ENCODE data around the gene CHP1. TPM values are rescaled to one million over a fixed set of nuclear protein-coding genes. Genes with fewer than 3 reads are reported as not detected.

CHP1 gene
- total RNA-seq, 1 experiment from 2014 or later = 97.7 TPM

DNA sequence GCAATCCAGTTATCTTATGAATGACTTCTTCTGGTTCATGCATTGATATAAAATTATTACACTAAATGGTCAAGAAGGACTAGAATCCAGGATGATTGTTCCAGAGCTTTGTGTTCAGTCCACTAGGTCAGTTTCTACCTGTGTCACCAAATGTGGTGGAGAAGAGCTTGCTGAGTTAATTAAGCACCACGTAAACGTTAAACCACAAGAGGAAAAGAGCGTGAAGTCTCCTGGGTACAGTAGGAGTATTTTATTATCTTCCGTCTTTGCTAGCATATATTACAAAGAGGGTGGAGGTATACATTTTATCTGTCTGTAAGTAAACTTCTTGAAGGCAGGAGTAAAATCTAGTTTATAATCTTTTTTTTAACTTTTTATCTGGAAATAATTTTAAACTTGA, 23.5 kb downstream of the CHP1 start:
- Histone ChIP-seq H3K4me1 (ENCODE audit: insufficient read depth, low read length) (no peaks in the 10 kb centered on the region), H3K79me1 (ENCODE audit: insufficient read depth, low read depth, low read length, poor library complexity, severe bottlenecking) (no peaks in the 10 kb centered on the region), H4K20me1 (ENCODE audit: control insufficient read depth, insufficient read depth, insufficient read length) (no peaks in the 10 kb centered on the region), H3K79me2 (ENCODE audit: insufficient read depth, low read length) (no peaks in the 10 kb centered on the region), H2BK15ac (ENCODE audit: low read depth, low read length) (no peak overlapping the region), H3K56ac (ENCODE audit: insufficient read length, low read depth, low read length) (no peak overlapping the region), H3K9me3 (ENCODE audit: control insufficient read depth, low read depth, low read length) (no peaks in the 10 kb centered on the region), H2BK120ac (ENCODE audit: low read depth, low read length, poor library complexity, severe bottlenecking) (no peak overlapping the region), H3K18ac (ENCODE audit: insufficient read length, low read depth, low read length) (no peak overlapping the region), H2AK5ac (ENCODE audit: insufficient read length, low read length) (no peak overlapping the region), H4K8ac (replicated peaks; ENCODE audit: insufficient read length, low read depth, low read length) (no peak overlapping the region), H3K4me2 (ENCODE audit: insufficient read depth, insufficient read length, low read length) (no peak overlapping the region), H3K23me2 (ENCODE audit: insufficient read length, low read depth, low read length, poor library complexity, severe bottlenecking) (no peaks in the 10 kb centered on the region), H2BK20ac (ENCODE audit: low read depth, low read length, poor library complexity, severe bottlenecking) (no peak overlapping the region), H3K23ac (ENCODE audit: insufficient read length, low read depth, low read length) (no peak overlapping the region), H3K27ac (ENCODE audit: insufficient read length, low read depth, low read length) (no peak overlapping the region), H2BK5ac (ENCODE audit: insufficient read length, low read length) (no peak overlapping the region), H4K5ac (ENCODE audit: insufficient read length, low read depth, low read length) (no peak overlapping the region), H3K14ac (ENCODE audit: insufficient read depth, low read length) (no peak overlapping the region), H3K9ac (ENCODE audit: extremely low read depth, insufficient read length, low read length) (no peak overlapping the region), H3T11ph (ENCODE audit: low read length) (no peak overlapping the region), H4K91ac (ENCODE audit: insufficient read length, low read depth, low read length) (no peak overlapping the region), H3K4ac (ENCODE audit: low read depth, low read length) (no peak overlapping the region), H3K27me3 (ENCODE audit: insufficient read depth, low read length) (no peaks in the 10 kb centered on the region), H2AFZ (ENCODE audit: low read length) (no peak overlapping the region), H2BK12ac (ENCODE audit: insufficient read length, low read depth, low read length) (no peak overlapping the region)
- H3K36me3 Mint-ChIP-seq (ENCODE audit: insufficient read depth in 1 of 3, low read depth in 3 of 3) = peaks cover 4 to 27% (median 21%) of the 10 kb centered on the region in 3 experiments; a peak in 6 of 7 replicates
- no CpG with 5 or more reads among the region's 4 CpGs for WGBS (ENCODE audit: extremely low coverage, insufficient read length, low lambda C conversion rate)
- TF ChIP-seq, protein P1, sequence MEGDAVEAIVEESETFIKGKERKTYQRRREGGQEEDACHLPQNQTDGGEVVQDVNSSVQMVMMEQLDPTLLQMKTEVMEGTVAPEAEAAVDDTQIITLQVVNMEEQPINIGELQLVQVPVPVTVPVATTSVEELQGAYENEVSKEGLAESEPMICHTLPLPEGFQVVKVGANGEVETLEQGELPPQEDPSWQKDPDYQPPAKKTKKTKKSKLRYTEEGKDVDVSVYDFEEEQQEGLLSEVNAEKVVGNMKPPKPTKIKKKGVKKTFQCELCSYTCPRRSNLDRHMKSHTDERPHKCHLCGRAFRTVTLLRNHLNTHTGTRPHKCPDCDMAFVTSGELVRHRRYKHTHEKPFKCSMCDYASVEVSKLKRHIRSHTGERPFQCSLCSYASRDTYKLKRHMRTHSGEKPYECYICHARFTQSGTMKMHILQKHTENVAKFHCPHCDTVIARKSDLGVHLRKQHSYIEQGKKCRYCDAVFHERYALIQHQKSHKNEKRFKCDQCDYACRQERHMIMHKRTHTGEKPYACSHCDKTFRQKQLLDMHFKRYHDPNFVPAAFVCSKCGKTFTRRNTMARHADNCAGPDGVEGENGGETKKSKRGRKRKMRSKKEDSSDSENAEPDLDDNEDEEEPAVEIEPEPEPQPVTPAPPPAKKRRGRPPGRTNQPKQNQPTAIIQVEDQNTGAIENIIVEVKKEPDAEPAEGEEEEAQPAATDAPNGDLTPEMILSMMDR (conservative IDR thresholded peaks at IDR 0.05) = no peak
- 0 out of 4 replicates have a peak, but pooled peaks cover 0 to 4% of the 10 kb centered on the region in 2 experiments for H3K4me1 Mint-ChIP-seq
- H3K27ac Mint-ChIP-seq = no peak overlapping the region
- no peaks in the 10 kb centered on the region for H3K9me3 Mint-ChIP-seq
- H3K27me3 Mint-ChIP-seq (ENCODE audit: low read depth) = no peaks in the 10 kb centered on the region
- H3K4me3 Mint-ChIP-seq = no peak overlapping the region
- no peak for DNase-seq
